GM03348 (cell line): Measurements from ENCODE around the gene UQCR10.
"Not testable (repeated sequence)": the region's sequence is repeated elsewhere in the genome, so short reads cannot be mapped to it uniquely, and the experiment has no call there.

Experiments used
- DNase-seq: peaks from one replicate; pipeline ENCODE4 v3.0.0; 2012; ENCODE audit warnings: low spot score

UQCR10 gene

DNA sequence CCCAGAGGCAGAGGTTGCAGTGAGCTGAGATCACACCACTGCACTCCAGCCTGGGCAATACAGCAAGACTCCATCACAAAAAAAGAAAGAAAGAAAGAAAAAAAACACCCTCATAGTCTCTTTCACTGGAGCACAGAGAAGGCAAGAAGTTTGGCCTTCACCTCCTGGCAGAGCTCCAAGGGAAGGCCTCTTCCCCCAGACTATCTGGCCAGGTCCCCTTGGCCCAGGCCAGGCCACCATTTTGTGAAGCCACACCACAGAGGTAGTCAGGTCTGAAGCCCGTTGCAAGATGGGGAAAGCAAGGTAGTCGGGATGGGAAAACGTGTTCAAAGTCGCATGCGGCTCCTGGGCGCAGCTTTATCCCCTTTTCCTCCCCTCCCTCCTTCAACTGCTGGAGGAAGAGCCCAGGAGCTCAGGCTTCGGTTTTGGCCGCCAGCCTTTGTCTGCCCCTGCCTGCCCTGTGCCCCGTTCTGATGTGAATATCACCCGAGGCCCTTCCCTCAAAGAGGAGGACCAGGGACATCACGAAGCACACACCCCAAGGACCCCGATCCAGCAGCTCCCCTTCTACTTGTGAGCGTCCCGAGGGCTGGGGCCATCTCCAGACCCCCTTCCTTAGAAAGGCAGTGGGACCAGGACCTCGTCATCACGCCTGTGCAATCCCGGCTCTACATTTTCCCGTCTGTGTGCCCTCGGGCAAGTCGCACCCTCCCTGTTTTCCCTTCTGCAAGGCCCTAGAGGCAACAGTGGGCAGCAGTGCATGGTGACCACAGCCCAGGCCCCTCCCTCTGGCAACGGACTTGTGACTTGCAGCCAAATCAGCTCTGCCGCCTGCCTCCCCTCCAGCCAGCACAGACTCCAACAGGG, 29.7 kb upstream of the UQCR10 start:
- DNase-seq, result no peak

DNA sequence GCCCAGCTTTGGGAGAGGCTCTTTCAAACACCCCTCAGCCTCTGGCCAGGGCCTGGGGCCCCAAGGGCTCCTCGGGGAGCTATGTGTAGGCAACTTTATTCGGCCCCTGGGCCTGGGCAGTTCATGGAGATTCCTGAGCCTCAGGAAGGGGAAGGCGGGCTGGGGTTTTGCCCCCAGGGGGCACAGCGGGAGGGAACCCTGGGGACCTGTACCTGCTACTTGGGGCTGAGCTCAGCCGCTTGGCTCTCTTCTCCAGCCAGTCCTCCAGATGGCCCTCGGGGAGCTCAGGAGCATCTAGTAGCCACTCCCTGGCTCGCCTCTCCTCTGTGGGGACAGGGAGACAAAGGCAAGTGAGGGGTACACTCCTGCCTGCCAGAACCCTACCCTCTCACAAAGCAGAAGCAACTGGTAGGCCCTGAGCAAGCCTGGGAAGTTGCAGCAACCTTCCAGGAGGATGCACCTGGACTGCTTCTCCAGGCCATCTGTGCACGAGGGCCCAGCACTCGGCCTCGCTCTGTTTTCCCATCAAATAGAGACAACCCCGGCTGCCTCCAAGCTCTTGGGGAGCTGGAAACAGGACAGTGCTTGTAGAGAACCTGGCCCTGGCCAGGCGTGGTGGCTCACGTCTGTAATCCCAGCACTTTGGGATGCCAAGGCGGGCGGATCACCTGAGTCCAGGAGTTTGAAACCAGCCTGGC, 28.9 kb upstream of the UQCR10 start:
- no peak for DNase-seq

GRCh38 chr22:29739346-29739875, 27.8 kb upstream of the UQCR10 start:
- no peak for DNase-seq

DNA sequence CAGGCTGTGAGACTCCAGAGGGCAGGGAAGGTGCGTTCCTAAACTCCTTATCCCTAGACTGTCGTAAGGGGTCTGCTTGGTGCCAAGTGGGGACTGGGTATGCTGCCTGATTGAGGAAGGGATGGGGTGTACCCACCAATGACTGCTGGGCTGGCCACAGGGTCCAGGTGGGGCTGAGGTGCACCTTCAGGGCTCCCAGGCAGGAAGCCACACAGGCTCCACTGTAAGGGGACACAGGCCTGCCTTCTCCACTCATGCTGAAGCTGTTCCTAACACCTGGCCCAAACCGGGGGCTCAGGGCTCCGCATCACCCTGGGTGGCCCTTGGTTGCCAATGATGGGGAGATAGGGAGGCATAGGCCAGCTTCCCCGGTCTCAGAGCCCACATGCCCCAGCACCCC, 27.0 kb upstream of the UQCR10 start:
- no peak for DNase-seq

DNA sequence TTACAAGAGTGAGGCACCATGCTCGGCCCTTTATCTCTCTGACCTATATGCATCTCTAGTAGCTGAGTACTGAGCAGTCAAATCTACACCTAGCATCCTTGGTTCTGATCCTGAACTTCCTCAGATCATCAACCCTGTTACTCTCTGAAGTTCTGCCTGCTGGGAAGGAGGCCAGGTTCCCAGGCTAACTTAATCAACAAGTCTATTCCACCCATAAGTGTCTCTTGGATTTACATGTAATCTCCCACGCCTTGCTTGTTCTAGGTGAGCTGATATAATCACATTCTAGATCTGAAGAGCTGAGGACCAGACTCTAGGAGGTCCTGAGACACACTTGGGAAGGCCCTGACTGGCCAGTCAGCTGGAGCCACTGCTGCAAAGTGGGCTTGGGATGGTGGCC, 25.2 kb upstream of the UQCR10 start:
- DNase-seq, result no peak

GRCh38 chr22:29742326-29742725, 24.8 kb upstream of the UQCR10 start:
- no peak for DNase-seq

- peak; percentile 71 for DNase-seq
Observed at GRCh38 chr22:29744902-29745301, 22.3 kb upstream of the UQCR10 start.

- no peak for DNase-seq
Observed at GRCh38 chr22:29747832-29748231, 19.3 kb upstream of the UQCR10 start.

DNA sequence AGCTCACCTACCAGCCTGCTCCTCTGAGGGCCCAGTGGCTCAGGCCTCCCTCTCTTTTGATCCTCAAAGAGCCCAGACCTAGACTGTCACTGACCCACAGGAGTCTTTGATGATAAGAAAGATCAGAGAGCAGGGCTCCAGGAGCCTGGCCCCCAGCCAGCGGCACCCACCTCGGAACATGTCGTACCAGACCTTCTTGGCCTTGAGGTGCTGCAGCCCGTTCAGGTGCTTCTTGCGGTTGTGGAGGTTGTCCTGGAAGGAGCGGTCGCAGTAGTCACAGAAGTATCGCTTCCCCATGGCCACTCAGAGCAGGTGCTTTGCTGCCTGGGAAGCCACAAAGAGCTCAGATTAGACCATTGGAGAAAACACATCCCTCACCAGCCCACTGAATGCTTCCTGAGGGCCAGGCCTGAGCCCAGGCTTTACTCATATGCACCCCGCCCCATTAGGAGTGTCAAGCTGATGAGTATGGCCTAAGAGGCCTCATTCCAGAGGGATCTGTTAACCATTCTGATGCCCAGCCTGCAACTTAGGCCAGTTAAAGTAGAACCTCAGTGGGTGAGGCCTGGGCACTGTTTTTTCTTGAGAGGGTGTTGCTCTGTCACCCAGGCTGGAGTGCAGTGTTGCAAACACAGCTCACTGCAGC, 18.8 kb upstream of the UQCR10 start:
- DNase-seq, result no peak

DNA sequence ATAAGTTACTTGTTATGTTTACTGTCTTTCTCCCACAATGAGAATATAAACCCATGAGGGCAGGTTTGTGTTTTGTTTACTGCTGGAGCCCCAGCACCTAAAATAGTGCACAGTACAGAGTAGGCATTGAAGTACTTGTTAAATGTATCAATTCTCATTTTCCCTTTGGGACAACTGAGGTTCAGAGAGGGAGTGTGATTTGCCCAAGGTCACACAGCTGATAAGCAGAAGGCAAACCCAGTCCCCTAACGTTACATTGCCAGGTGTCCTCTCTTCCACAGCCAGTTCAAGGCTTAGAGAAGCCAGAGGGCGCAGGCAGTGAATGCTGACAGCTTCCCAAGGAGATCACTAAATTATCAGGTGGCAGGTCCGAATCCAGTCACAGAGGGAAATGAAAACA, 17.1 kb upstream of the UQCR10 start:
- no peak for DNase-seq

DNA sequence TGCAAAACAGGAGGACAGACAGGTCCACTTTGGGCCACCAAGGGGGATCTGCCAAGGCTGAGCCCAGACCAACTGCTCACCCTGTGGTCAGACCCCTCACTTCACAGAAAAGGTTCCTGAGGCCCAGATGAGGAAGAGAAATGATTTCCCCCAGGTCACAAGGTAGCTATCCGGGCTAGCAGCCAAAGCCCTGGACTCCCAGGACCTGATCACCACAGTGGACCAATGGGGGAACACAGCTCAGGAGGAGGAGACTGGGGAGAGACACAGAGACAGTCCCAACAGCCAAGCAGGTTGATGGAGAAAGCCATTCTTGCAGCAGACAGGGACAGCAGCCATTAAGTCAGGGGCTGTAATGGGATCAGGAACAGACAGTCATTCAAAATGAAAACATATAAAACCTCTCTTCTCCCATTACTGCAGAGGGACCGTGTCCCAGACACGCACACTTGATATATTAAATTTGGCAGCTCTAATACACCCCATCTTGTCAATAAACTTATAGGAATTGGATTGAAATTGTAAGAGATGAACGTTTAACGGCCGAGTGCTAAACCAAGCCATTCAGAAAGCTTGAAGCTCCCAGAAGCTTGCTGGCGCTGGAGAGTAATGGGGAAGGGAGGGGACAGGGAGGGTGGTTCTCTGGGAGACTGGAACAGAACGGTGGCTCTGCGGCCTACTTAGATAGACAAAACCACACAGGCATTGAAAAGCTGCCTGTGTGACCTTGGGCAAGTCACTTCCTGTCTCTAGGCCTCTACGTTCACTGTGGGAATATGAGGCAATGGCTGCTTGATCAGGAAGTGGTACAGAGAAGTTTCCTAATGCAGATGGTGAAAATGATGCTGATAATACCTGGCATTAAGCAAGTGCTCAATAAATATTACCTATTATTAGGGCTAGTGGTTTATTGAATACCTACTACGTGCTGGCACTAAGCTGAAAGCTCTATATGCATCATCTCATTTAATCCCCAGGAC, 16.3 kb upstream of the UQCR10 start:
- DNase-seq, result no peak

GRCh38 chr22:29751669-29752068, 15.5 kb upstream of the UQCR10 start:
- no peak for DNase-seq

DNA sequence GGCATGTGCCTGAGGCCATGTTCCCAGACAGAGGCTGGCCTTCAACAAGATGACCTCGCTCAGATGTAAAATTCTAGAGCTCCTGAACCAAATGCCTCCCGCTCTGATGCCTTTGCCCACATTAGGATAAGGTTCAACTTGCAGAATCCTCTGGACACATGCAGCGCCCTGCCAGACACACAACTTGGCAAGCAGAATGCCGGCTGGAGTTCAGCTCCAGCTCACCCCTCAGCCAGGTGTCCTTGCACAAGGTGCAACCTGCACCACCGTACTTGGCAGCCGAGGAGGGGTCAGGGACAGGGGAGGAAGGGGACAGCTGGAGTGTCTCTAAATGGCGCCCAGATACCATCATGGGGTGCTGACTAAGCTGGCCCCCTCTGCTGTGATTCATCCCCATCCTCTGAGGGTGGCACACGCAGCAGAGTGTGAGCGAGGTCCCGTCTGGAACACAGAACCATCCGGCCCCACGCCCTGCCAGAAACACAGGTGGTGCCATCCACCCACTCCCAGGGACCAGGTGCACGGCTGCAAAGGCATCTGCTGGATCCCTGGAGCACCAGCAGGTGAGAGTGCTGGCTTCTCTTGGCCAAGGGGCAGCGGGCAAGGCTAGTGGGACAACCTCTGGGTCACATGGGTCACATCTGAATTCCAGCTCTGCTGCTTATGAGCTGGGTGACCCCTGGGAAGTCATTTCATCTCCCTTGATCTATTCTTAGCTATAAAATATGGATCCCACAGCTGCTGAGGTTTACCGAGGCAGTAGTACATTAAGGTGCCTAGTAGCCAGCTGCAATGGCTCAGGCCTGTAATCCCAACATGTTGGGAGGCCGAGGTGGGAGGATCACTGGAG, 13.1 kb upstream of the UQCR10 start:
- DNase-seq, result no peak

- DNase-seq, result not testable (repeated sequence)
Observed at GRCh38 chr22:29754658-29755395, 12.3 kb upstream of the UQCR10 start.

GRCh38 chr22:29755889-29756288, 11.3 kb upstream of the UQCR10 start:
- DNase-seq, result no peak

DNA sequence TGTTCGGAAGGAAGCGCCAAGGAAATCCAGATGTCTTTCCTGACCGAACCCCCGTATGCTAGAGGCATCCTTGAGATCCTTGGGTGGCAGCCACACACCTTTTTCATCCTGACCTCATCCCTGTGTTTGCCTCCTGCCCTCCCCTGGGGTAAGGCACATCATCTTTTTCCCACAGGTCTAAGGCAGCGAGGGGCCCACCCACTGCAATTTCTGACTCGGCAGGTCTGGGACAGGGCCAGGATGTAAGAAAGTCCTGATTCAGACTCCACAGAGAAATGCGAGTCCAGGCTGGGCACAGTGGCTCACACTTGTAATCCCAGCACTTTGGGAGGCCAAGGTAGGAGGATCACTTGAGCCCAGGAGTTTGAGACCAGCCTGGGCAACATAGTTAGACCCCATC, 10.8 kb upstream of the UQCR10 start:
- no peak for DNase-seq

DNA sequence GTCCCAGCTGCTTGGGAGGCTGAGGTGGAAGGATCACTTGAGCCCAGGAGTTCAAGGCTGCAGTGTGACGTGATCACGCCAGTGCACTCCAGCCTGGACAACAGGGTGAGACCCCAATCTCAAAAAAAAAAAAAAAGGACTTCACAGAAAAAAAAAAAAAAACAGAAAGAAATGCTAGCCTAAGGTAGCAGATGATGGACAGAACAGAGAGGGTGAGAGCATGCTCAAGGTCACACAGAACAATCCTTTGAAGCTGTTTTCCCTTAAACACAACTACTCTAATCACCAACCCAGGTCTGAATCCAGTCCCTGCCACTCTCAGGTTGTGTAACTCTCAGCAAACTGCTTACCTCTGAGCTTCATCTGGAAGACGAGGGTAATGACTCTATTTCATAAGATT, 10.1 kb upstream of the UQCR10 start:
- no peak for DNase-seq

DNA sequence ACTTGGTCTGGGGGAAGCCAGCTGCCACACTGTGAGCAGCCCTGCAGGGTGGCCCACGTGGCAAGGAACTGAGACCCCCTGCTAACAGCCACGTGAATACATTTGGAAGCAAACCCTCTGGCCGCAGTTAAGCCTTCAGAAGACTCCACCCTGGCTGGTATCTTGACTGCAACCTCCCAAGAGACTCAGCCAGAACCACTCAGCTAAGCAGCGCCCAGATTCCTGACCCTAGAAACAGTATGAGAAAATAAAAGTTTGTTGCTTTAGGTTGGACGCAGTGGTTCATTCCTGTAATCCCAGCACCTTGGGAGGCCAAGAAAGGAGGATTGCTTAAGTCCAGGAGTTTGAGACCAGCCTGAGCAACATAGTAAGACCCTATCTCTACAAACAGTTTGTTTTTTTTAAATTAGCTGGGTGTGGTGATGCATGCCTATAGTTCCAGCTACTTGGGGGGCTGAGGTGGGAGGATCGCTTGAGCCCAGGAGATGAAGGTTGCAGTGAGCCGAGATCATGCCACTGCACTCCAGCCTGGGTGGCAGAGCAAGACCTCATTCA, 9.0 kb upstream of the UQCR10 start:
- no peak for DNase-seq

- DNase-seq, result no peak
Observed at GRCh38 chr22:29758959-29759358, 8.2 kb upstream of the UQCR10 start.

GRCh38 chr22:29762263-29762662, 4.9 kb upstream of the UQCR10 start:
- DNase-seq, result no peak
